Measurements from ENCODE around the gene PLPPR1.

PLPPR1 gene

DNA sequence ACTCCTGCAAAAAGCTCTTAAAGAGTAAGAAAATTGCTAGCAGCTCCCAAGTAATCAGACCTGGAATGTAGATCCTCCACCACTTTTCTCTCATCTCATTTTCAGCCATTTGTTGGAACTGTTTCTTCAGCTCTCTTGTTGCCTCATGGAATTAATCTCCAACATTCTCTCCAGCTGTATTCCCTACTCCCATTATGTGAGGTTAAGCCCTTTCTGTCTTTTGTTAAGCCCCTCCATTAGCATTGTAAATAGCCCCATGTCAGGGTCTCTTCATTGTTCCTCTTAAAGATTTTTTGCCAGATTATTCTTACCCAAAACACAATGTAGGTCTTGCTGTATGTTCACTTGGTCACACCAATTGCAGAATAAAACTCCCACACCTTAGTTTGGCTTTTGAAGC lies 119.8 kb downstream of the PLPPR1 start:
- POLR2A ChIA-PET: no interaction called here
- H3K4me3 ChIP-seq (ENCODE audit: low read depth, low read length): no peak overlapping the region
- TF ChIP-seq, protein P1, sequence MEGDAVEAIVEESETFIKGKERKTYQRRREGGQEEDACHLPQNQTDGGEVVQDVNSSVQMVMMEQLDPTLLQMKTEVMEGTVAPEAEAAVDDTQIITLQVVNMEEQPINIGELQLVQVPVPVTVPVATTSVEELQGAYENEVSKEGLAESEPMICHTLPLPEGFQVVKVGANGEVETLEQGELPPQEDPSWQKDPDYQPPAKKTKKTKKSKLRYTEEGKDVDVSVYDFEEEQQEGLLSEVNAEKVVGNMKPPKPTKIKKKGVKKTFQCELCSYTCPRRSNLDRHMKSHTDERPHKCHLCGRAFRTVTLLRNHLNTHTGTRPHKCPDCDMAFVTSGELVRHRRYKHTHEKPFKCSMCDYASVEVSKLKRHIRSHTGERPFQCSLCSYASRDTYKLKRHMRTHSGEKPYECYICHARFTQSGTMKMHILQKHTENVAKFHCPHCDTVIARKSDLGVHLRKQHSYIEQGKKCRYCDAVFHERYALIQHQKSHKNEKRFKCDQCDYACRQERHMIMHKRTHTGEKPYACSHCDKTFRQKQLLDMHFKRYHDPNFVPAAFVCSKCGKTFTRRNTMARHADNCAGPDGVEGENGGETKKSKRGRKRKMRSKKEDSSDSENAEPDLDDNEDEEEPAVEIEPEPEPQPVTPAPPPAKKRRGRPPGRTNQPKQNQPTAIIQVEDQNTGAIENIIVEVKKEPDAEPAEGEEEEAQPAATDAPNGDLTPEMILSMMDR (IDR thresholded peaks at IDR 0.05; ENCODE audit: insufficient read depth, low read length, missing control alignments): no peak
- DNase-seq (ENCODE audit: low read depth, low spot score): no peak
- CTCF ChIA-PET: no interaction called here

DNA sequence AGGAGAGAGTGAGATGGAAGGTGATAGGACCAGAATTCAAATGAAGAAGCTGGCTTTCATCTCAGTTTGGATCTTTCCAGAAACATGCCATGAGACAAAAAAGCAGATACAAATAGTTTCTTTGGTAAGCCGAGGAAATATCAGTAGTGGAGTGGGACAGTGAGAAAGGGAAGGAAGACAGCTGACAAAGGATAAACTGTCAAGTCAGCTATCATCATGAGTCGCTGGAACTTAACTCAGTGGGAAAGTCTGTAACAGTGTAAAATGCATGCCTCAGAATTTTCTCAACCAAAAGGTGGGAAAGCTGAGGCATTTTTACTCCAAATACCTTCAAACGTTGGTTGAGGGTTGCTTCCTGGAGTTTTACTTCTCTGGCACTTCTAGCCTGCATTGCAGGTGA lies 129.8 kb downstream of the PLPPR1 start:
- ChIA-PET CTCF (interaction anchor here (1.1 kb wide), 1 partner anchor 39 kb away, joined by 5 read pairs; no protein-coding TSS in a partner anchor), POLR2A (no interaction called here)
- no peak overlapping the region for H3K4me3 ChIP-seq (ENCODE audit: low read depth, low read length)
- DNase-seq (ENCODE audit: low read depth, low spot score): no peak
- TF ChIP-seq, protein P1 (IDR thresholded peaks at IDR 0.05; ENCODE audit: insufficient read depth, low read length, missing control alignments): no peak

DNA sequence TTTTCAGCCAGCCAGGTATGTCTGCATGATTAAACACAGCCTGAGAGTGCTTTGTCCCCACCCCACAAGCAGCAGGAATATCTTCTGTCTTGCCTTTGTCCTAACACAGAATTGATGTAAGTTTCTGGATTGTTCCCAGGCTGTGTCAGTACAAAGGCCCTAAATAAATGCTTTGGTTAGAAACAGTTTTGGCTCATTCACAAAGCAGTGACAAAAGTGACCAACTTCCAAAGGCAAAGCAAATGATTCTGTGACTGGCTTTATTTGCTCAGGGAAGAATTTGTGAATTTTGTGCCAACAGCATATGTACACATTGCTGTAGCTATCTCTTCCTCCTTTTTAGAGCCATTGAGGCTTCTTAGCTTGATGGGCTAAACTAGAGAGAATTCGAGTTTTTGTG lies 133.7 kb downstream of the PLPPR1 start:
- no peak overlapping the region for H3K4me3 ChIP-seq (ENCODE audit: low read depth, low read length)
- ChIA-PET POLR2A (no interaction called here), CTCF (no interaction called here)
- TF ChIP-seq, protein P1 (IDR thresholded peaks at IDR 0.05; ENCODE audit: insufficient read depth, low read length, missing control alignments): no peak
- DNase-seq (ENCODE audit: low read depth, low spot score): no peak

DNA sequence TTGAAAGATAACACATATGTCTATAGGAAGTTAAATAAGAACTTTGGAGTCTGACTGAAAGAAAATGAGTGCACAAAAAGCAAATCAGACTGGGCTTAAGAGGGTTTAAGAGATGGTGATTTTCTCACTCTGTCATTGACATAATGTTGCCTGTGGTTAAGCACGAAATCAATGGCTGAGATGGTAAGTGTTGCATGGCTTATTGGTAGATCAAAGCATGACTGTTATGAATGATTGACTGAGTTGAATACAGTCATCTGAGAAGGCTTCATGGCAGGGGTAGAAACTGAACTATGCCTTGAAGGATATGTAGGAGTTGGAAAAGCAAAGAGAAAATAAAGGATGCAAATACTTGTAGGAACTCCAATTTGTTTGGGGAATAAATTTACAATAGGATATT lies 136.6 kb downstream of the PLPPR1 start:
- ChIA-PET CTCF (no interaction called here), POLR2A (no interaction called here)
- no peak overlapping the region for H3K4me3 ChIP-seq (ENCODE audit: low read depth, low read length)
- TF ChIP-seq, protein P1 (IDR thresholded peaks at IDR 0.05; ENCODE audit: insufficient read depth, low read length, missing control alignments): no peak
- no peak for DNase-seq (ENCODE audit: low read depth, low spot score)

DNA sequence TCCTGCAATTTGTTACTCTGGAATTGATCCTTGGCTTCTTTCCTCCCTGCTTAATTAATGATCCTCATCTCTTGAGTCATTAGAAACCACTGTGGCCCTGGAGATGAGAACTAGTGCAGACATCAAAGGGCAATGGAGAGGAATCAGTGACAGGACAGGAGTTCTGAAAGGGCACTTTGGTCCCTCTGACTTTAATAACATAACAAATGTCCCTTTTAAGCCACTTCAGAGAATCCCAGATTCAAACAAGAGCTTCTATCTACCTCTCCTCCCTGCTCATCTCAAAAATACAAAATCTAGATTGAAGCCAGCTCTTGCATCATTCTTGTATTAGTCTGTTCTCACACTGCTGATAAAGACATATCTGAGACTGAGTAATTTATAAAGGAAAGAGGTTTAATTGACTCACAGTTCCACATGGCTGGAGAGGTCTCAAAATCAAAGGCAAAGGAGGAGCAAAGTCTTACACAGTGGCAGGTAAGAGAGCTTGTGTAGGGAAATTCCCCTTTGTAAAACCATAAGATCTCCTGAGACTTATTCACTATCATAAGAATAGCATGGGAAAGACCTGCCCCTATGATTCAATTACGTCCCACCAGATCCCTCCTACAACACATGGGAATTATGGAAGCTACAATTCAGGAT lies 139.1 kb downstream of the PLPPR1 start:
- CTCF ChIA-PET: no interaction called here
- DNase-seq (ENCODE audit: low read depth, low spot score): no peak
- TF ChIP-seq, protein P1 (IDR thresholded peaks at IDR 0.05; ENCODE audit: insufficient read depth, low read length, missing control alignments): no peak
- POLR2A ChIA-PET: no interaction called here
- no peak overlapping the region for H3K4me3 ChIP-seq (ENCODE audit: low read depth, low read length)

DNA sequence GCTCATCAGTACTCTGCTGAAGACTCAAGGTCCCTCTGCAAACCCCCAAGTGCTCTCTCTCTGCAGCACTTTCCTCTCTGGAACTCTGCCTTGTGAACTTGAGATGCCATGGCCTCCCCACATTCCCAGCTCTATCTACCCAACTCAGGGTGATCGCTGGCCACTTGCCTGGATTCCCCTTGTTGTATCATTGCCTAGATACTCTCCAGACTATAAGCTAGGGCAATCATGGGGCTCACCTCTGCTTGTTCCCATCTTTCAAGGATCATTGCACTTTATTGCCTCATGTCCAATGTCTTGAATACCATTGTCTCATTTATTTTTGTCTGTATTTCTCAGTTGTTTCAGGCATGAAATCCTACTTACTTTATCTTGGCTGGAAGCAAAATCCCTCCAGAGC lies 144.1 kb downstream of the PLPPR1 start:
- ChIA-PET CTCF (no interaction called here), POLR2A (no interaction called here)
- no peak overlapping the region for H3K4me3 ChIP-seq (ENCODE audit: low read depth, low read length)
- no peak for DNase-seq (ENCODE audit: low read depth, low spot score)
- TF ChIP-seq, protein P1 (IDR thresholded peaks at IDR 0.05; ENCODE audit: insufficient read depth, low read length, missing control alignments): no peak

All from AG04449 (cell line).